Measurements from ENCODE around the gene SHISAL1.

- no peak for TF ChIP-seq CTCF (conservative IDR thresholded peaks at IDR 0.05 in 1 of 2, IDR thresholded peaks at IDR 0.05 in 1 of 2; ENCODE audit: extremely low read depth in 1 of 2, insufficient read depth in 1 of 2, low read depth in 1 of 2, low read length in 2 of 2)
- TF ChIP-seq EZH2 (IDR thresholded peaks at IDR 0.05; ENCODE audit: borderline replicate concordance, low read length), result no peak
These were observed 35.2 kb downstream of the SHISAL1 start for GRCh38 chr22:44277386-44278135.
